BE2C (cell line): ENCODE data around the gene ZNF280B.
A peak's percentile ranks its signal among the peaks of the same experiment; 100 is the strongest.

Source experiments
- DNase-seq: peaks from one replicate; pipeline ENCODE4 v3.0.0-alpha.2; 2020
- H3K27me3 ChIP-seq: fragments of 250-450 bp; sonication (Bioruptor Pico); 2 replicates; pipeline ENCODE4 v1.5.1; 2020; ENCODE audit warnings: mild to moderate bottlenecking
- H3K36me3 ChIP-seq: fragments of 250-450 bp; sonication (Bioruptor Pico); 2 replicates; pipeline ENCODE4 v1.5.1; 2020; ENCODE audit warnings: mild to moderate bottlenecking
- H3K4me1 ChIP-seq: fragments of 250-450 bp; sonication (Bioruptor Pico); 2 replicates; pipeline ENCODE4 v1.5.1; 2020
- H3K4me3 ChIP-seq: 2 replicates; pipeline ENCODE4 v1.5.1; 2011; ENCODE audit warnings: low read depth, low read length
- H3K9me3 ChIP-seq: fragments of 250-450 bp; sonication (Bioruptor Pico); 2 replicates; pipeline ENCODE4 v1.5.1; 2020
- TF ChIP-seq, protein P1 (sequence below): IDR thresholded peaks from 2 replicates; pipeline ENCODE4 v1.5.1; 2012; ENCODE audit warnings: mild to moderate bottlenecking, low read depth, low read length

The ZNF280B gene

DNA sequence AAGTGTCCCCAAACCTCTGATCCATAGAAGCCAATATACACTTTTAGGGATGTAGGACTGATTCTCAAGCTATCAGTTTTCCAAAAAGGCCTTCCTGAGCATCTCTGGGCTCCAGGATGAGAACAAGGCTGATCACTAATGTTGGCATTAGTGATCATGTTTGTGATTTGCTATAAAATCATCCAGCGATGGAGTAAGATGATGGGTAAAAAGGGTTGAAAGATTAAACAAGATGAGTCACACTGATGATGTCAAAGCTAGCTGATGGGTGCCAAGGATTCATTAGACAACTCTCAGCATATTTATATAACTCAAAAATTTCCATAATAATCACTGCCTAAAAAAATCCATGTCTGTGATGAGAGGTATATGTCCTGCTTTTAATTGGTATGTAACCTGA, 42.8 kb downstream of the ZNF280B start:
- no peaks in the 10 kb centered on the region; the same call in none of the 2 replicates for H3K27me3 ChIP-seq
- no peak overlapping the region for H3K4me3 ChIP-seq
- H3K4me1 ChIP-seq: no peaks in the 10 kb centered on the region
- no peaks in the 10 kb centered on the region for H3K9me3 ChIP-seq
- no peak for DNase-seq
- TF ChIP-seq, protein P1, sequence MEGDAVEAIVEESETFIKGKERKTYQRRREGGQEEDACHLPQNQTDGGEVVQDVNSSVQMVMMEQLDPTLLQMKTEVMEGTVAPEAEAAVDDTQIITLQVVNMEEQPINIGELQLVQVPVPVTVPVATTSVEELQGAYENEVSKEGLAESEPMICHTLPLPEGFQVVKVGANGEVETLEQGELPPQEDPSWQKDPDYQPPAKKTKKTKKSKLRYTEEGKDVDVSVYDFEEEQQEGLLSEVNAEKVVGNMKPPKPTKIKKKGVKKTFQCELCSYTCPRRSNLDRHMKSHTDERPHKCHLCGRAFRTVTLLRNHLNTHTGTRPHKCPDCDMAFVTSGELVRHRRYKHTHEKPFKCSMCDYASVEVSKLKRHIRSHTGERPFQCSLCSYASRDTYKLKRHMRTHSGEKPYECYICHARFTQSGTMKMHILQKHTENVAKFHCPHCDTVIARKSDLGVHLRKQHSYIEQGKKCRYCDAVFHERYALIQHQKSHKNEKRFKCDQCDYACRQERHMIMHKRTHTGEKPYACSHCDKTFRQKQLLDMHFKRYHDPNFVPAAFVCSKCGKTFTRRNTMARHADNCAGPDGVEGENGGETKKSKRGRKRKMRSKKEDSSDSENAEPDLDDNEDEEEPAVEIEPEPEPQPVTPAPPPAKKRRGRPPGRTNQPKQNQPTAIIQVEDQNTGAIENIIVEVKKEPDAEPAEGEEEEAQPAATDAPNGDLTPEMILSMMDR: no peak
- no peaks in the 10 kb centered on the region for H3K36me3 ChIP-seq

DNA sequence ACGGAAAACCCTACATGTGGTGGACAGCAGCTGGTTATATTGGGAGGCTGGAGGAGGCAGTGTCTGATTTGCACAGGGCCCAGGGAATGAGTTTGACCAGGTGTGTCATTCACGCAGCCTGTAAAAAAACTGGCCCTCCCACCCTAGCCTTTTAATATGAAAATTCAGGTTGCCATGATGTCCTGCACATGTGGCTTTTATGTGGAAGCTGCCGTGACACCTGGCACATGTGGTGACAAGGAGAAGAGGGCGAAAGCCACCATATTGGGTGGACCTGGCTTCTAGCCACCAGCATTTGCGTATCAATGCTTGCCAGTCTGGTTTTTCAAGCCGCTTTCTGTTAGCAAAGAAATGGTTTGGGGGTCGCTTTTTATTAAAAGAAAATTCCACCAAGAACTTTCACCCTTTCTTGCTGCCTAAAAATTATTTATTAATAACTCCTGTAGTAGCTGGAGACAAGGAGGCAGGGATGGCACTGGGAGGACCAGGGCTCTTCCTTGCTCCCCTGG, 43.4 kb downstream of the ZNF280B start:
- Histone ChIP-seq H3K9me3 (no peaks in the 10 kb centered on the region), H3K4me1 (no peaks in the 10 kb centered on the region), H3K4me3 (no peak overlapping the region), H3K27me3 (no peaks in the 10 kb centered on the region; the same call in none of the 2 replicates), H3K36me3 (no peaks in the 10 kb centered on the region)
- DNase-seq: no peak
- TF ChIP-seq, protein P1: no peak

DNA sequence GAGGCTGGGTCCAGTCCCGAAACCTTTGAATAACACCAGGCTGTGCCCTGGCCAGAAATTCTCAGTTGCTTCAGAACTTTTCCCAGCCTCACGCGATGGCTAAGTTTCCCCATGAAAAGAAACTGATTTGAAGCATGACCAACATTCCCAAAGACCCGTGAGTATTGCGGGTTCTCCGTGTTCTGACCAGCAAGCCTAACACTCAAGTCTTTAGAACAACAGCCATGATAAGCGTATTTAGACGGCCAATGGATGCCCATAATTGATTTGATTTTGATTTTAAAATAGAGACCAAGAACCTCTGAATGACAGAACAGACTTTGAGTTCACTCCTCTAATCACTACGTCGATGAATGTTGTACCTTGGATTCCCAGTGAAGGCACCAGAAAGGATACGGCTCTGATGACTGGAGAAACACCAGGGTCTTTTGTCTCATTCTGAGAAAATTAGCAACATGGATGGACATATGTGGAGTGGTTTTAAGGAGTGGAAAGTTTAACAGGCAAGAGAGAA, 43.9 kb downstream of the ZNF280B start:
- H3K36me3 ChIP-seq: no peaks in the 10 kb centered on the region
- H3K27me3 ChIP-seq: no peaks in the 10 kb centered on the region; the same call in none of the 2 replicates

DNA sequence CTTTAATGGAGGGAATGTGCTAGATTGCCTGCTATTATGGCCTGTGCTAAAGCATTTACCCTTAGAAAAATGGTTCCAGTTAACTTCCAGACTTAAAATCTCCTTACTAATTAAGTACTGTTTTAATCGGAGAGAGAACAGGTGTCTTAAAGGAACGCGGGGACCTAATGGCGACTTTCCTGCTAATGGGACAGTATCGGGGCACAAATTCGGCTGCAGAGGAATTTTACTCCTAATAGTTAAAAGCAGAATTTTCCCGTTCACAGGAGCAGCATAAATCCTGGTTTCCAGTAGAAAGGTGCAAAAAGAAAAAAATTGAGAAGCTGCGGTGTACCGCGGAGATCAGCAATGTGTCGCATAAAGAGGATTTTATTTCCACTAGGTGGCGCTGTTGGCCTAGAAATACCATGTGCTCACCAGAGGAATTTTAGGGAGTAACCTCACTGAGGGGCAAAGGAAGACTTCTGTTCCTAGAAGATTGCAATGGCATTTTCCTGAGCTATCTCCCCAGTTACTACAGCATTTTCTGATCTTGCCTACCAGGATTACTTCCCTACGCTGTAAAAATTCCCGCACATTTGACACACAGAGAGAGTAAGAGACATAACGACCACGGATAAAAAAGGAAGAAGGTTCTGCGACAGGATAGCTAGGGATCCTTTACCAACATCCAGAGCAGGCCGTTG, 44.5 kb downstream of the ZNF280B start:
- peak; percentile 65 for DNase-seq
- Histone ChIP-seq H3K27me3 (no peaks in the 10 kb centered on the region; the same call in none of the 2 replicates), H3K4me1 (no peaks in the 10 kb centered on the region), H3K4me3 (no peak overlapping the region), H3K36me3 (no peaks in the 10 kb centered on the region), H3K9me3 (no peaks in the 10 kb centered on the region)
- TF ChIP-seq, protein P1: peak; percentile 77

More for the DNA sequence above, 43.9 kb downstream of the ZNF280B start:
- Histone ChIP-seq H3K4me1 (no peaks in the 10 kb centered on the region), H3K4me3 (no peak overlapping the region), H3K9me3 (no peaks in the 10 kb centered on the region)
- DNase-seq: no peak
- TF ChIP-seq, protein P1: no peak

DNA sequence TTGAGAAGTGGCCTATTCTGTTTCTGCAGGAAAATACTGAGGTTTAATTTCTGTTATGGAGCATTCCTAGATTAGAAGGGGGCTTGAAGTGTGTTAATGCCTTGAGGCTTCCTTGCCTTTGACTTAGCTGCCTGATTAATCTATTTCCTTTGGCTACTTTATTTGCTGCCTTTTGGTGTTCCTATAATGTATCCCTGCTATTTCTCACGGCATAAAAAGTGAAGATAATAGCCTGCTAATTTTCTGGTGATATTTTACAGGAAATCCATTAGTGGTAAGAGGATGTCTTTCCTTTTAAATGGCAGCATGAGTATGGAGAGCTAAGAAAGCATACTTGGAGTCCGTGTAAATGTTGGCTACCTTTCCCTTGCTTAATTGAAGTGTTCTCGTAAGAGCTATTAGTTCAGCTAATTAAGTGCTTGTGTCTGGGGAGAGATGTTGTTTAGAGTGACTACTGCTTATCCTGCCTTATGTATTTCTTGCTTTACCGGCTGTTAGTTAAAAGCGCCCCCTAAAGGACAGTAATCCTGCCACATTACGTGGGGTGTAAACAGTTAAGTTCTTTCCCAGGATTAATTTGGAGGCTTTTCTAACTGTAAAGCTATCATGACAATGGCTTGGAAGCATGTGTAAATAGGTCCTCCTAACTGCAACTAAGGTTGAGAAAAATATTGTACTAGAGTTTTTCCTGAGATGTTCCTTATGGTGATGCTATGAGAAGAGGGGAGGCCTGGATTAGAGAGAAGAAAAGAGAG, 45.6 kb downstream of the ZNF280B start:
- H3K36me3 ChIP-seq: no peaks in the 10 kb centered on the region
- H3K9me3 ChIP-seq: no peaks in the 10 kb centered on the region
- H3K4me1 ChIP-seq: no peaks in the 10 kb centered on the region
- no peak for DNase-seq
- no peaks in the 10 kb centered on the region; the same call in none of the 2 replicates for H3K27me3 ChIP-seq
- TF ChIP-seq, protein P1: peak; percentile 40
- no peak overlapping the region for H3K4me3 ChIP-seq

DNA sequence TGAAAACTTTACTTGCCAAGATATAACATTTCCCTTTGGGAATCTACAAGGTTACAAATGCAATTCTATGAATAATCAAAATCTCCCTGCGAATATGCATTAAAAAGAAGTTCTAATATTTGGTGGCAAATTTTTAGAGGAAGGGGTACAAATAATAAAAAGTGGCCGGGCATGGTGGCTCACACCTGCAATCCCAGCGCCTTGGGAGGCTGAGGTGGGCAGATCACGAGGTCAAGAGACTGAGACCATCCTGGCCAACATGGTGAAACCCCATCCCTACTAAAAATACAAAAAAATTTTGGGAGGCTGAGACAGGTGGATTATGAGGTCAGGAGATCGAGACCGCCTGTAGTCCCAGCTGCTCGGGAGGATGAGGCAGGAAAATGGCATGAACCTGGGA, 47.0 kb downstream of the ZNF280B start:
- DNase-seq: no peak
- TF ChIP-seq, protein P1: no peak
- no peaks in the 10 kb centered on the region; the same call in none of the 2 replicates for H3K27me3 ChIP-seq

More for the DNA sequence above, 47.0 kb downstream of the ZNF280B start:
- Histone ChIP-seq H3K4me3 (no peak overlapping the region), H3K9me3 (no peaks in the 10 kb centered on the region; the same call in 1 of the 2 replicates), H3K36me3 (no peaks in the 10 kb centered on the region), H3K4me1 (no peaks in the 10 kb centered on the region)
